ENCODE measurements around the gene SLC66A2. TPM values are rescaled to one million over a fixed set of nuclear protein-coding genes. Genes with fewer than 3 reads are reported as not detected.

SLC66A2 gene
- total and polyA plus RNA-seq, 12 donors: 21.4 to 32.3 (median 25.6) TPM

- WGBS, 2 donors: 97 to 98% methylated on average over 25 of the region's 25 CpGs
- no peak for TF ChIP-seq CTCF (IDR thresholded peaks at IDR 0.05)
- H3K9me3 ChIP-seq: peaks cover 0 to 34% (median 11%) of the 10 kb centered on the region in 11 donors
- H3K4me3 ChIP-seq: no peak overlapping the region
- no peak for ATAC-seq
- H3K4me1 ChIP-seq: peaks cover 6 to 48% (median 18%) of the 10 kb centered on the region in 9 donors
- intact Hi-C loops (cut with DNase I): loop anchor here in 1 of 10 donors (10.0 kb wide), 1 partner anchor 98 kb away; the partner anchor contains the start of gene RBFA
- no peaks in the 10 kb centered on the region for H3K27me3 ChIP-seq
- peaks cover 0 to 92% (median 7%) of the 10 kb centered on the region in 9 donors for H3K36me3 ChIP-seq
- no peak for DNase-seq
- no peak overlapping the region for H3K27ac ChIP-seq
Measured at GRCh38 chr18:79937103-79937860, 14.2 kb downstream of the SLC66A2 start.

DNA sequence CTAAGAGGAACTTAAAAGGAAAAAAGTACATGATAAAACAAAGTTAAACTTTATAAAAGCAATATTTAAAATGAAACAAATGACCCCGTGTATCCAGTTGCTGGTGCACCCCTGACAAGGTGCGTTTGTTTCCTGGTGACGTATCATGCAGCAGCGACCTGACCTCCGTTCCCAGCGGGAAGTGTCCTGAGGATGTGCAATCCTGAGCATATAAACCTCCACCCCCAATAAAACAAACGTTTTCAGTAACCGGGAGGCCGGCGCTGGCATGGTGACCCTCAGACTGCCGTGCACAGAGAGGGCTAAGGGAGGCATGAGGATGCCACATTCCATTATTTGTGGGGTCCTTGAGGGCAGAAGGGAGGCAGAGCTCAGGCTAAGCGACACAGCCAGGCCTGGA lies 14.8 kb downstream of the SLC66A2 start:
- Histone ChIP-seq H3K9me3 (peaks cover 0 to 40% (median 17%) of the 10 kb centered on the region in 11 donors), H3K27me3 (no peaks in the 10 kb centered on the region), H3K4me3 (no peak overlapping the region), H3K36me3 (peaks cover 0 to 88% (median 7%) of the 10 kb centered on the region in 9 donors), H3K27ac (no peak overlapping the region), H3K4me1 (peaks cover 6 to 42% (median 18%) of the 10 kb centered on the region in 9 donors)
- DNase-seq (no peak), ATAC-seq (no peak)
- 96% methylated on average over 12 of the region's 12 CpGs for WGBS, 2 donors
- TF ChIP-seq CTCF (IDR thresholded peaks at IDR 0.05): no peak
- intact Hi-C loops (cut with DNase I): loop anchor here in 1 of 10 donors (10.0 kb wide), 1 partner anchor 98 kb away; the partner anchor contains the start of gene RBFA

DNA sequence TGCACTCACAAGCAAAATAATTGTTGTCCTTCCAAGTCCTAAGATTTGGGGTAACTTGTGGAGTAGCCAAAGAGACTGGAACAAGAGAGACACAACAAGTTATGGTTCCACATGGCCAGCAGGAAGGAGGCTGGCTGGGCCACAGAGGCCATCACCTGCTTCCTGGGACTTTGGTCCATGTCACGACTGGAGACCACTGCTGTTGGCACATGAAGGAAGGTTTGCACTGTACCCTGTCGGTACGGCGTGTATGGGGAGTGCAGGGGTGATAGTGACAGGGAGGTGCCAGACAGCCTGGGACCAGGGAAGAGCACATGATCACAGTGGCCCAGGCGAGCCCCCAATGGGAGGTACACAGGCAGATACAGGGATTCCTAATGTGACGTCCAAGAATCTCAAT lies 15.5 kb downstream of the SLC66A2 start:
- Histone ChIP-seq H3K4me3 (no peak overlapping the region), H3K9me3 (peaks cover 0 to 48% (median 20%) of the 10 kb centered on the region in 11 donors), H3K4me1 (peaks cover 6 to 34% (median 18%) of the 10 kb centered on the region in 9 donors), H3K36me3 (peaks cover 0 to 88% (median 3%) of the 10 kb centered on the region in 9 donors), H3K27me3 (no peaks in the 10 kb centered on the region), H3K27ac (peak overlapping the region in 1 of 10 donors; percentile 77)
- no peak for ATAC-seq
- intact Hi-C loops (cut with DNase I): loop anchor here in 1 of 10 donors (10.0 kb wide), 1 partner anchor 99 kb away; the partner anchor contains the start of gene RBFA
- no peak for DNase-seq
- TF ChIP-seq CTCF (IDR thresholded peaks at IDR 0.05): no peak
- WGBS, 2 donors: 97 to 98% methylated on average over 6 of the region's 6 CpGs

DNA sequence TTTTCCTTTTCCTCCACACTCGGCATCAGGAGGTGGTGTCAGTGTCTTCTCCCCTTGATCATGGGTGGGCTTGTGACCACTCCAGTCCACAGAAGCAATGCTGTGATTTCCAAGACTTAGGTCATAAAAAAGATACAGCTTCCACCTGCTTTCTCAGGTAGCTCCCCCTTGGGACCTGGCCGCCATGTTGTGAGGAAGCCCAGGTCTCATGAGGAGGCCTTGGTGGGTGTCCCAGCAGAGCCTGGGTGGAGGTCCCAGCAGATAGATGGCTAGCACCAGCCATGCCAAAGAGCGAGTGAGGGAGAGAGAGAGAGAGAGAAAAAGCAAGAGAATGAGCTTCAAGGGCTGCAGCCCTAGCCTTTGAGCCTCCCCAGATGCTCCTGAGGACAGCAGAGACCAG lies 16.0 kb downstream of the SLC66A2 start:
- DNase-seq (no peak), ATAC-seq (no peak)
- Histone ChIP-seq H3K4me1 (peaks cover 6 to 32% (median 18%) of the 10 kb centered on the region in 9 donors), H3K27ac (peak overlapping the region in 1 of 10 donors; percentile 77), H3K36me3 (peaks cover 0 to 88% (median 1%) of the 10 kb centered on the region in 9 donors), H3K4me3 (no peak overlapping the region), H3K9me3 (peaks cover 0 to 52% (median 24%) of the 10 kb centered on the region in 11 donors), H3K27me3 (no peaks in the 10 kb centered on the region)
- TF ChIP-seq CTCF (IDR thresholded peaks at IDR 0.05): no peak
- intact Hi-C loops (cut with DNase I): loop anchor here in 1 of 10 donors (10.0 kb wide), 1 partner anchor 99 kb away; the partner anchor contains the start of gene RBFA
- WGBS, 2 donors: 96 to 100% methylated on average over 3 of the region's 3 CpGs
